IPS-11a (cell line): ENCODE data around the gene LMBRD2.

Experiments used
- H3K4me3 ChIP-seq: one replicate; pipeline ENCODE4 v1.5.1; 2013; ENCODE audit warnings: low read depth, low read length, control low read depth

Gene LMBRD2

DNA sequence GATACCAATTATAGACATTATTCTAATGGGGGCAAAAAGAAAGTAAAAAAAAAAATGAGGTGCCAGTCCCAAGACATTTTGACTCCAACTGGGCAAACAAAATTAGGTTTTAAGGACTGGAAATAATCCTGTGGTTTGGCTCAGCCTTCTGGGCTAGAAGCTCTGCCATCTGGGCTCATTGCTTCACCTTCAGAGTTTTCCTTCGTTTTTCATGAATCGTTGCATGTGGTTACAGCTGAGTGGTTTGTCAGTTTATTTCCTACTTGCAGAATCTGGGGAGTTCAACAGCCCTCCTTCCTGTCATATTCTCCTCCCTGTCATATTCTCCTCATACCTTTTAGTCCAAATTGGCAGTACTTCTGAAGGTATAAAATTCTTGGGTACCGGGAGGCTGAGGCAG is 97.0 kb downstream of the LMBRD2 start:
- no peak overlapping the region for H3K4me3 ChIP-seq

DNA sequence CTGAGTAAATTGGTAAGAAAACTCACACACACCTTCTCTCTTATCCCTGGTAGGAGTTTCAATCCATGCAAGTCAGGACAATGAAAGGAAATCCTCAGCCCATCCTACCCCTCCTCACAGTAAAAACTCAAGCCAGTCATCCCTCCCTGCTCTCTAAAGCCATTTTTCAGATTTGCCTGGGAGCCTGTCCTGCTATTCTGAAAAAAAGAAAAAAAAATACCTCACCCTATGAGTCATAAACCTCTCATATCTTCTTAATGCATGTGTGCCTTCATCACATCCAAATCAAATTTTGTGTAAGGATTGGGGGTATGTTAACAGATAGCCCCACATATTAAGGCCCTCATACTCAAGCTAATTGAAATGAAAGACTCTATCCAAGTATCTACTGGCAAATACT is 99.1 kb downstream of the LMBRD2 start:
- H3K4me3 ChIP-seq, result no peak overlapping the region

DNA sequence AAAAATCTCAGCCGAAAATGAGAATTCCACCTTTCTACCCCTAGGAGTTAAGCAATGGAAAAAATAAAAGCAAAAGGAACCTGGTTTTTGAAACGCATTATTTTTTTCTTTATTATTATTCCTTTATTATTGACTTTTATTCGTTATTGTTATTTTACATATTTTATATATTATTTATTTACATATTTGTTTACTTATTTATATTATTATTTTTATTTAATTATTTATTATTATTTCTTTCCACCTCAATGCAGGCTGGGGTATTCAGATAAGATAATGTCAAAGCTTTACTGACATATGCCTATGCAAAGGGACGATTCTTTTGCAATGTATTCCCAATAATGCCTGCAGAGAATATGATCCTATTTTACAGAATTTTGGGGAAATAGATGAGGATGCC is 101.7 kb downstream of the LMBRD2 start:
- H3K4me3 ChIP-seq, result no peak overlapping the region
